Measurements from ENCODE around the gene LIPE. TPM values are rescaled to one million over a fixed set of nuclear protein-coding genes. Genes with fewer than 3 reads are reported as not detected.

LIPE gene
- polyA plus RNA-seq, 1 experiment = 3.3 TPM

- ChIA-PET CTCF (interaction anchor here (0.6 to 3.7 kb wide), 2 partner anchors 23 to 93 kb away, joined by 3 to 36 read pairs; partner anchors contain the start of gene CEACAM1), POLR2A (no interaction called here)
- DNase-seq (ENCODE audit: low read depth) = peak; percentile 22
- TF ChIP-seq, protein P1, sequence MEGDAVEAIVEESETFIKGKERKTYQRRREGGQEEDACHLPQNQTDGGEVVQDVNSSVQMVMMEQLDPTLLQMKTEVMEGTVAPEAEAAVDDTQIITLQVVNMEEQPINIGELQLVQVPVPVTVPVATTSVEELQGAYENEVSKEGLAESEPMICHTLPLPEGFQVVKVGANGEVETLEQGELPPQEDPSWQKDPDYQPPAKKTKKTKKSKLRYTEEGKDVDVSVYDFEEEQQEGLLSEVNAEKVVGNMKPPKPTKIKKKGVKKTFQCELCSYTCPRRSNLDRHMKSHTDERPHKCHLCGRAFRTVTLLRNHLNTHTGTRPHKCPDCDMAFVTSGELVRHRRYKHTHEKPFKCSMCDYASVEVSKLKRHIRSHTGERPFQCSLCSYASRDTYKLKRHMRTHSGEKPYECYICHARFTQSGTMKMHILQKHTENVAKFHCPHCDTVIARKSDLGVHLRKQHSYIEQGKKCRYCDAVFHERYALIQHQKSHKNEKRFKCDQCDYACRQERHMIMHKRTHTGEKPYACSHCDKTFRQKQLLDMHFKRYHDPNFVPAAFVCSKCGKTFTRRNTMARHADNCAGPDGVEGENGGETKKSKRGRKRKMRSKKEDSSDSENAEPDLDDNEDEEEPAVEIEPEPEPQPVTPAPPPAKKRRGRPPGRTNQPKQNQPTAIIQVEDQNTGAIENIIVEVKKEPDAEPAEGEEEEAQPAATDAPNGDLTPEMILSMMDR (IDR thresholded peaks at IDR 0.05; ENCODE audit: insufficient read depth, low read depth, low read length) = no peak
- H3K4me3 ChIP-seq (ENCODE audit: low read depth, low read length) = no peak overlapping the region
- H3K36me3 ChIP-seq (ENCODE audit: control insufficient read depth, insufficient read depth, low read length) = no peaks in the 10 kb centered on the region
- H3K27me3 ChIP-seq (ENCODE audit: control insufficient read depth, insufficient read depth, low read length) = no peaks in the 10 kb centered on the region; the same call in none of the 2 replicates
These were observed 8.8 kb upstream of the LIPE start for GRCh38 chr19:42436006-42436405.

DNA sequence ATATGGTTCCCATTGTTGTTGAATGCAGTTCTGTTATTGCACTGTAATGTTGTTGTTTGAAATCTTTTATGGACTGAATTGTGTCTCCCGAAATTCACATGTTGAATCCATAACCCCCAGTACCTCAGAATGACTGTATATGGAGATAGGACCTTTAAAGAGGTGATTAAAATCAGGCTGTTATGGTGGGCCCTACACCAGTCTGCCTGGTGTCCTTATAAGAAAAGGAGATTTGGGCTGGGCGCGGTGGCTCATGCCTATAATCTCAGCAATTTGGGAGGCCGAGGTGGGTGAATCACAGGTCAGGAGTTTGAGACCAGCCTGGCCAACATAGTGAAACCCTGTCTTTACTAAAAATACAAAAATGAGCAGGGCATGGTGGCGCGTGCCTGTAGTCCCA, 8.1 kb upstream of the LIPE start:
- DNase-seq (ENCODE audit: low read depth) = no peak
- ChIA-PET CTCF (interaction anchor here (0.6 to 3.2 kb wide), 6 partner anchors 15 to 251 kb away, joined by 3 to 9 read pairs (median 3); no protein-coding TSS in a partner anchor), POLR2A (interaction anchor here (0.6 kb wide), 1 partner anchor 146 kb away, joined by 4 read pairs; no protein-coding TSS in a partner anchor)
- TF ChIP-seq, protein P1 (IDR thresholded peaks at IDR 0.05; ENCODE audit: insufficient read depth, low read depth, low read length) = no peak
- Histone ChIP-seq H3K27me3 (ENCODE audit: control insufficient read depth, insufficient read depth, low read length) (no peaks in the 10 kb centered on the region; the same call in 1 of the 2 replicates), H3K36me3 (ENCODE audit: control insufficient read depth, insufficient read depth, low read length) (no peaks in the 10 kb centered on the region), H3K4me3 (ENCODE audit: low read depth, low read length) (no peak overlapping the region)

- POLR2A ChIA-PET = no interaction called here
- no peak for DNase-seq (ENCODE audit: low read depth)
- CTCF ChIA-PET = interaction anchor here (0.6 to 3.2 kb wide), 10 partner anchors 8 to 798 kb away, joined by 3 to 9 read pairs (median 4); partner anchors contain the start of gene CXCL17
- TF ChIP-seq, protein P1 (IDR thresholded peaks at IDR 0.05; ENCODE audit: insufficient read depth, low read depth, low read length) = peak; percentile 60
- no peaks in the 10 kb centered on the region; the same call in 1 of the 2 replicates for H3K27me3 ChIP-seq (ENCODE audit: control insufficient read depth, insufficient read depth, low read length)
- no peak overlapping the region for H3K4me3 ChIP-seq (ENCODE audit: low read depth, low read length)
- H3K36me3 ChIP-seq (ENCODE audit: control insufficient read depth, insufficient read depth, low read length) = no peaks in the 10 kb centered on the region
These were observed 6.5 kb upstream of the LIPE start for GRCh38 chr19:42433503-42434260.

DNA sequence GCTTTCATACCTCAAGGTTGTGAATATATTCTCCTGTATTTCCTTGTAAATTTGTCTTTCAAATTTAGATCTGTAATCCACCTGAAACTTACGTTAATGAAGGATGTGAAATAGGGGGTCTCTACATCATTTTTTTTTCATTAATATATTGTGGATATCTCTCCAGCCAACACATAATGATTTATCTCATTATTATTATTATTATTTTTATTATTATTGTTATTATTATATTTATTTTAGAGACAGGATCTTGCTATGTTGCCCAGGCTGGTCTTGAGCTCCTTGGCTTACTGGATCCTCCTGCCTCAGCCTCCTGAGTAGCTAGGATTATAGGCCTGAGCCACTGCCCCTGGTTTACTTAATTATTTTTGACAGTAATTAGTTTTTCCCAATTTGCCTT, 4.3 kb upstream of the LIPE start:
- DNase-seq (ENCODE audit: low read depth) = no peak
- TF ChIP-seq, protein P1 (IDR thresholded peaks at IDR 0.05; ENCODE audit: insufficient read depth, low read depth, low read length) = no peak
- POLR2A ChIA-PET = no interaction called here
- CTCF ChIA-PET = interaction anchor here (0.9 to 2.0 kb wide), 5 partner anchors 9 to 97 kb away, joined by 3 to 5 read pairs (median 3); partner anchors contain the start of gene CEACAM1
- Histone ChIP-seq H3K4me3 (ENCODE audit: low read depth, low read length) (no peak overlapping the region), H3K36me3 (ENCODE audit: control insufficient read depth, insufficient read depth, low read length) (no peaks in the 10 kb centered on the region), H3K27me3 (ENCODE audit: control insufficient read depth, insufficient read depth, low read length) (no peaks in the 10 kb centered on the region; the same call in 1 of the 2 replicates)

DNA sequence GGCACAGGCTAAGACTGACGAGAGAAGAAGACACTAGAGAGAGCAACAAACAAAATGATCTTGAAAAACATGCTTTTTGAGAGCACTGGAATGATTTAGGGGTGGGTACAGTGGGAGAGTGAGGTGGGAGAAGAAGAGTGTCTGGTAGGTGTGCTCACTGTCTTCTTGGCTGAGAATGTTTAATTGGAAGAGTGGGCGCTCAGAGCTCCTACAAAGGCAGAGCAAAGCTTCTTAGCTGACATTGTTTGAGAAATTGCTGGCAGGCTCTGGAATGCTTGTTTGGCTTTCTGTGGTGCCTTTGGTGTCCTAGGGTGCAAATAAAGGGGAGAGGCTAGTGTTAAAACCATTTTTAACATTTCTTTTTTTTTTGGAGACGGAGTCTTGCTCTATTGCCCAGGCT, 1.5 kb upstream of the LIPE start:
- Histone ChIP-seq H3K27me3 (ENCODE audit: control insufficient read depth, insufficient read depth, low read length) (no peaks in the 10 kb centered on the region; the same call in 1 of the 2 replicates), H3K36me3 (ENCODE audit: control insufficient read depth, insufficient read depth, low read length) (no peaks in the 10 kb centered on the region), H3K4me3 (ENCODE audit: low read depth, low read length) (no peak overlapping the region)
- ChIA-PET CTCF (interaction anchor here (1.0 to 3.6 kb wide), 2 partner anchors 10 to 12 kb away, joined by 8 to 13 read pairs; no protein-coding TSS in a partner anchor), POLR2A (no interaction called here)
- TF ChIP-seq, protein P1 (IDR thresholded peaks at IDR 0.05; ENCODE audit: insufficient read depth, low read depth, low read length) = no peak
- DNase-seq (ENCODE audit: low read depth) = no peak
